ENCODE data around the gene TNNC2.
"Not testable (repeated sequence)": the region's sequence is repeated elsewhere in the genome, so short reads cannot be mapped to it uniquely, and the experiment has no call there.

Gene TNNC2

GRCh38 chr20:45848421-45848820 lies 21.3 kb upstream of the TNNC2 start:
- DNase-seq (ENCODE audit: low read depth): no peak

DNA sequence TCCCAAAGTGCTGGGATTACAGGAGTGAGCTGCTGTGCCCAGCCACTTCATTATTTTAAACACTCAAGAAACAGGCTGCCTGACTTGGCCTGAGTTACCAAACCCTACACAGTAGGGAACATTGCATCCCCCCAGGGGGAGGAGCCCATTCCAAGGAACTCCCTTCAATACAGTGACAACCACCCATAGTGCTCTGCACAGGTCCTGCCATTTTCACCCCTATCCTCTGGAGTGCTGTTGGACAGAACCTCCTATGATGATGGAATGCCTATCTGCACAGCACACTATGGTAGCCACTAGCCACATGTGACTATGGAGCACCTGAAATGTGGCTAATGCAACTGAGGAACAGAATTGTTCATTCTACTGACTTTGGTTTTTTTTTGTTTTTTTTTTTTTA lies 18.3 kb upstream of the TNNC2 start:
- DNase-seq (ENCODE audit: low read depth): no peak

DNA sequence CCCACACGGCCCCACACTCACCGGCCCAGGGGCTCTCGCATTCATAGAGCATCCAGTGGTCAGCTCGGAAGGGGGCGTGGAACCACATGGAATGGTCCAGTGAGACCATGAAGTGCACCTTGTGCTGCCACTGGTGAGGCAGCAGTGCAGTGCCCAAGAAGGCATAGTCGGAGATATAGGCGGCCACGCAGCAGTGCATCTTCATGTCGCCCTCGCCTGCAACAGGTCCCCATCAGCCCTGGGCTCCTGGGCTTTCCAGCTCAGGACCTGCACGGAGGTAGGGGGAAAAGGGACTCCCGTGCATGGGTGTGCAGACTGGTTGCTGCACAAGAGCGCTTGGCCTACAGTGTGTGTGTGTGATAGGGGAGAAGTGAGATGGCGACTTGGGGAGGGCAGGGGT lies 16.4 kb upstream of the TNNC2 start:
- no peak for DNase-seq (ENCODE audit: low read depth)

DNA sequence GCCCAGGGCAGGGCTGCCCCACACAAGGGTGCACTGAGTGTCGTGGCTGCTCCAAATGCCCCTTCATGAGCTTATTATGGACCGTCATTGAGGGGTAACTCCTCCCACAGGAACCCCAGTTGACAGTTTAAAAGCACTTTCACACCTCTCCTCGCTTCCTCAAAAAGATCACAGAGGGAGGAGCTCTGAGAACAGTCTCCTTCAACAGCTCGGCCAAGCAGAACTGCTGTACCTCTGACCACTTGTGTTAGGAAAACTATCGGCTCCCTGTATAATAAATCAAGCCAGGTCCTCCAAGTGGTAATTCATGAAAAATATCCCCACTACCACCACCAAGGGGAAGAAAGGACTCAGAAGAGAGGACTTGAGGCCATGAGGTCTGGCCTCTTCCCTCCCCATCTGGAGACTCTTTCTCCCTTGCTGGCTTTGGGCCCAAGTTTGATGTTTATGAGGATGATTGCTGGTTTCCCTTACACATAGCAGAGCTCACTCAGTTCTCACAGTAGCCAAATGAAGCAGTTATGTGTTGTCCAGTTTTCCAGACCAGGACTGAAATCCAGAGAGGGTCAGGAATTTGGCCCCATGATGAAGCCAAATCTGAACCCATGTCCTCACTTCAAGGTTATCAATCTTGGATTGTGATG lies 15.2 kb upstream of the TNNC2 start:
- DNase-seq (ENCODE audit: low read depth): no peak

DNA sequence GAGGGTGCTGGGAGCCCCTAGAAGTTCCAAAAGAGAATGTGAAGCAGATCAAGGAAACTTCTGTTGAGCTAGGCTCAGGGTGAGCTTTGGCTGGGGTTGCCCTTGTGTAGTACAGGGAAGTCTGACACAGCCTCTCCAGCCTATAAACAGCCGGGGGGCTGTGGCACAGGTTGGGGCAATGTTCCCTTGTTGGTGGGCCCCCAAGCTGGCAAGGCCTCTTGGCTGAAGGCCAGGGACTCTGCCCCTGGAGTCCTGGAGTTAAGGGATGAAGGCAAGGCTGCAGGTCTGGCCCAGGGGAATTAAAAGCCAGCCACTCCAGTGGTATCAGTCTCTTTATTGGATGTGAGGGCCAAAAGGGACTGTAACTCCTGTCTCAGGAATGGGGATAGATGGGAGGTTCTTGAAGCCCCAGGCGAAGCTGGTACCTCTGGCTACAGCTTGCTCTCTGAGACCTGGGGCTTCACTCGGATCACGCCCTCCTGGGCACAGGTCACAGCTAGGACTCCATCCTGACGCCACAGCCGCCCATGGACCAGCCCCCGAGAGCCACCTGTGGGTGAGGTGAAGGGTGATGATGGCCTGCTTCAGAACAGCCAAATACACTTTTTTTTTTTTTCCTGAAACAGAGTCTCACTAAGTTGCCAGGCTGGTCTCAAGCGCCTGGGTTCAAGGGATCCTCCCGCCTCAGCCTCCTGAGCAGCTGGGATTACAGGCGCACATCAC lies 14.5 kb upstream of the TNNC2 start:
- no peak for DNase-seq (ENCODE audit: low read depth)

GRCh38 chr20:45840700-45841198 lies 13.6 kb upstream of the TNNC2 start:
- DNase-seq (ENCODE audit: low read depth): no peak

DNA sequence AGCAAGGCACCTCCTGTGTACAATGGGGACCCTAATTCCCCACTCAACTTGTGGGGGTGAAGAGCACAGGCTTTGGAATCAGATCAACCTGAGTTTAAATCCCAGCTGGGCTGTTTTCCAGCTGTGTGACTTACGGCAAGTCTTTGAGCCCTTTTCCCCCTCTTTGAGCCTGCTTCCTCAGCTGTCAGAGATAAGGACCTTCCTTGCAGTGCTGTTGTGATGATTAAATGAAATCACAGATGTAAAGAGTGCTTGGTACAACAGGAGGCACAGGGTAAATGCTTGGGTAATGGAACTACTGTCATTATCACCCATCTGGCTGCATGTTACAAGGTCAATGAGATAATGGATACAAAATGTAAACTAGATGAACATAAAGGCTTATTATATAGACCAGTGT lies 9.7 kb upstream of the TNNC2 start:
- no peak for DNase-seq (ENCODE audit: low read depth)

GRCh38 chr20:45835825-45836224 lies 8.7 kb upstream of the TNNC2 start:
- DNase-seq (ENCODE audit: low read depth): no peak

- DNase-seq (ENCODE audit: low read depth): no peak
These were observed 8.2 kb upstream of the TNNC2 start for GRCh38 chr20:45835329-45835765.

DNA sequence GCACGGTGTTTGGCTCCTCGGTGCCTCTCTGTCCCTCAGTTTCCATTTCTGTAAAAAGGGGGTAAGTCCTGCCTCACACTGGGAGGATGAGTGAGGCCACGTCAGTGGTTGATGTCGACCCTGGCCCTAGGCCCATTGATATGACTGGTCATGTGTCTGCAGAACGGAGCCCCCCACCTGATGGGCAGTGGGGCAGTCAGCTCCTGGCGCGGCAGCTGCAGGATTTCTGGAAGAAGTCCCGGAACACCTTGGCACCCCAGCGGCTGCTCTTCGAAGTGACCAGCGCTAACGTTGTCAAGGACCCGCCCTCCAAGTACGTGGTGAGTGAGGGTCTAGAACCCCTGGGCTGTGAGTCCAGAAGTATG lies 7.7 kb upstream of the TNNC2 start:
- no peak for DNase-seq (ENCODE audit: low read depth)

- no peak for DNase-seq (ENCODE audit: low read depth)
These were observed 7.0 kb upstream of the TNNC2 start for GRCh38 chr20:45833883-45834796.

DNA sequence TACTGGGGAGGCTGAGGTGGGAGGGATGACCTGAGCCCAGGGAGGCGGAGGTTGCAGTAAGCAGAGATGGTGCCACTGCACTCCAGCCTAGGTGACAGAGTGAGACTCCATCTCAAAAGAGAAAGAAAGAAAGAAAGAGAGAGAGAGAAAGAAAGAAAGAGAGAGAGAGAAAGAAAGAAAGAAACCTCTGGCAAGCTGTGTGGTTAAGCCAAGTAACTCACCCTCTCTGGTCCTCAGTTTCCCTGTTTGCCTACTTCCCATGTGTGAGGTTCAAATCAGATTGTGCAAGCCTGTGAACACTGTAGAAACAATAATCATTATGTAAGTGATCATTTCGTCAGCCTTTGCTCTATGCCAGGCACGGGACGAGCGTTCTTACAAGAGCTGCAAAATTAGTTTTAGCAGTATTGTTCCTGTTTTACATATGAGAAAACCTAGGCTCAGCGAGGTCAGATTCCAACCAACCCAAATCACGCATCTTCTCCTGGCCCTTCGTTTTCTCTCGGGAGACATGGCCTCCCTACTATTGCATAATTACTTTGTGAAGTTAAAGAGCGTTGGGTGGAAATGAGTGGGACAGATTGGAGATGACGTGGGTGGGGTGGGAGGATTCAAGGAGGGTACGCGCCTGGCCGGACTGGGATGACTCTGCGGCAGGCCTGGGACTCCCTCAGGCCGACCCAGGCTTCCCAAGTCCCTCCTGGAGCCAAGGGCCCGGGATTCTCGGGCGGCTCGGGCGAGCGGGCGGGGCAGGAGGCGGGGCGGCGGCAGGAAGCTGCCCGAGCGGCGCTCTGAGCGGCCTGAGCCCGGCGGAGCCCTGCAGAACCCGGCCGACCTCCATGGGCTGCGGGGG lies 6.1 kb upstream of the TNNC2 start, which contains the start of gene SNX21:
Gene SNX21, plus strand, starts transcription at position 770 of the 853 bp plus-strand sequence. CDS start 121 bp downstream, outside the sequence.
- DNase-seq (ENCODE audit: low read depth): no peak

DNA sequence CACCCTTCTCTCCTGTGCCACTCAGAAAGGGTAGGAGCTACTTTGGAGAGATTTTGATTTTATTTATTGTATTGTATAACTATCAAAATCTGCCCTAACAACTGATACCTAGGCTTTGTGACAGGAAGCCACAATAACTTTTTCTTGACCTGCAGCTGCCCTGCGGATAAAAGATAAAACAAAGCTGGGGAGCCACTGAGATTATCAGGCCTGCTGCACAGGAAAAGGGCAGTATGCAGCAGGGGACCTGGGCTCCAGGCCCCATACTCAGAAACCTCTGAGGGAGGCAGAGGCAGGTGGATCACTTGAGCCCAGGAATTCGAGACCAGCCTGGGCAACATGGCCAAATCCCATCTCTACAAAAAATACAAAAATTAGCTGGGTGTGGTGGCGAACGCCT lies 5.5 kb upstream of the TNNC2 start:
- no peak for DNase-seq (ENCODE audit: low read depth)

GRCh38 chr20:45829673-45830106 lies 2.6 kb upstream of the TNNC2 start:
- DNase-seq (ENCODE audit: low read depth): not testable (repeated sequence)

GRCh38 chr20:45828589-45828988 lies 1.5 kb upstream of the TNNC2 start:
- DNase-seq (ENCODE audit: low read depth): no peak

DNA sequence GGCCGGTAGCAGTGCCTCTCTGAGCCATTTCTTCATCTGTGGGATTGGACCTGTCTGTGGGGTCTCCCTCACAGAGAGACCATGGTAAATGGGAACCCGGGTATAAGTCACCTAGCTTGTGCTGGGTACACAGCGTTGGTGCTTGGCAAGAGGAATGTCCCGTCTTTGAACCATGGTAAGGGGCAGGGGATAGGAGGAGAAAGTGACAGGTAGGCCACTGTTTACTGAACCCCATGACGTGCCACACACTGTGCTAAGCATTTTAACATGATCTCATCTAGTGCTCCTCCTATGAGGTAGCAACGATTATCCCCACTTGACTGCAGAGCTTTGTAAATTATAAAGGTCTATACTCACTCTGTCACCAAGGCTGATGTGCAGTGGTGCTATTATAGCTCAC lies 600 bp upstream of the TNNC2 start:
- DNase-seq (ENCODE audit: low read depth): no peak

- no peak for DNase-seq (ENCODE audit: low read depth)
These were observed 612 bp downstream of the TNNC2 start for GRCh38 chr20:45826381-45827019.

GRCh38 chr20:45823949-45824835 lies 2.9 kb downstream of the TNNC2 start:
- DNase-seq (ENCODE audit: low read depth): peak; percentile 30

DNA sequence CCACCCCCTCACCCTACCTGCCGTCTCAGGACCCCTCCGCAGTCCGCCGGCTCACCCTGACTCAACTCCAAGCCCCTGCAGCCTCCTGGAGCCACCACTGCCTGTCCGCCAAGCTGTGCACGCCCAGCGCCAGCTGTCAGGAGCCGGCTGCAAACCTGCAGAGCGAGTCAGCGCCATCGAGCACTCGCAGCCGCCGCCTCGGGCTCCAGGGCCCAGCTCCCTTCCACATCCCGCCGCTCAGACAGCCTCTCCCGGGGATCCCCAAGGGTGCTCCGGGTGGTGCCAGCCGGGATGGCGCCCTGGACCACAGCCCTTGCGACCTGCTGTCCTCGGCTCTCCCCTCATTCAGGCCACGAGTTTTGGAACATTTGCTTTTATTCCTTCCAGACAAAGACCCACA lies 4.3 kb downstream of the TNNC2 start:
- DNase-seq (ENCODE audit: low read depth): no peak

DNA sequence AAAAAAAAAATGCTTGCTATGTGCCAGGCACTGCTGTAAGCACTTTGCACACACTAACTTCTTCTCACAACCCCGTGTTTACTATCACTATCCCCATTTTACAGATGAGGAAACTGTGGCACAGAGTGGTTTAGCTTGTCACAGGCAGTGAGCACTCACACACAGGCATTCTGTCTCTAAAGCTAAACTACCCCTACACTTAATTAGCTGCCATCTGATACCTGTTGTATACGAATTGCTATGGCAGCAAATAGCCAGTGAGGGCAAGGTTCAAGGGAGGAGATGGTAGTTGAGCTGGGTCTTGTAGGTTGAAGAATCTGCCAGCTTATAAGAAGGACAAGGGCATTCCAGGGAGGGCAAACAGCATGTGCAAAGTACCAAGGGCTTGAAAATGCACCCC lies 5.2 kb downstream of the TNNC2 start:
- no peak for DNase-seq (ENCODE audit: low read depth)

All from activated gamma-delta T cell treated with anti-CD3 and anti-CD28 coated beads, Interleukin-2, amount 50 U/mL, for 16 hours (primary cell).